Loucy (cell line): ENCODE results near the gene COL24A1.

ENCODE experiments used
- CTCF ChIP-seq: fragments of 200-600 bp; sonication (generic); conservative IDR thresholded peaks from 2 replicates; pipeline ENCODE4 v1.5.1; 2014; ENCODE audit warnings: mild to moderate bottlenecking, antibody characterized with exemption, low read length
- EZH2phosphoT487 ChIP-seq: fragments of 200-600 bp; IDR thresholded peaks from 2 replicates; pipeline ENCODE4 v1.6.1; 2018; ENCODE audit warnings: antibody characterized with exemption, mild to moderate bottlenecking, moderate library complexity, borderline replicate concordance

GRCh38 chr1:85936057-85936456, 220.5 kb downstream of the COL24A1 start:
- TF ChIP-seq CTCF, result no peak
- no peak for TF ChIP-seq EZH2phosphoT487
